MM.1S (cell line): ENCODE data around the gene GRM1.

Experiments used
- DNase-seq: peaks from one replicate; pipeline ENCODE4 v3.0.0-alpha.2; 2015
- H2AFZ ChIP-seq: fragments of 300-600 bp; sonication (generic); 2 replicates; pipeline ENCODE4 v1.6.0; 2016; ENCODE audit warnings: antibody characterized with exemption, low read length
- H3F3A ChIP-seq: fragments of 300-600 bp; sonication (generic); 2 replicates; pipeline ENCODE4 v1.6.1; 2016; ENCODE audit warnings: mild to moderate bottlenecking, antibody characterized with exemption, low read length, moderate library complexity, mixed read lengths; ENCODE audit not compliant: insufficient read depth
- H3K27ac ChIP-seq: fragments of 300-600 bp; sonication (generic); 2 replicates; pipeline ENCODE4 v1.5.1; 2016; ENCODE audit warnings: mild to moderate bottlenecking, low read length
- H3K27me3 ChIP-seq: fragments of 300-600 bp; sonication (generic); replicated peaks from 2 replicates; pipeline ENCODE4 v1.6.0; 2016; ENCODE audit warnings: low read length; ENCODE audit not compliant: insufficient read depth
- H3K36me3 ChIP-seq: fragments of 300-600 bp; sonication (generic); replicated peaks from 2 replicates; pipeline ENCODE4 v1.6.1; 2016; ENCODE audit warnings: mild to moderate bottlenecking, low read length, mixed read lengths; ENCODE audit not compliant: insufficient read depth
- H3K4me1 ChIP-seq: fragments of 300-600 bp; sonication (generic); 2 replicates; pipeline ENCODE4 v1.6.1; 2016; ENCODE audit warnings: low read length, mixed read lengths
- H3K4me2 ChIP-seq: fragments of 300-600 bp; sonication (generic); 2 replicates; pipeline ENCODE4 v1.6.0; 2016; ENCODE audit warnings: low read depth, low read length
- H3K4me3 ChIP-seq: fragments of 300-600 bp; sonication (generic); 2 replicates; pipeline ENCODE4 v1.5.1; 2016; ENCODE audit warnings: low read length, mixed read lengths
- H3K79me2 ChIP-seq: fragments of 300-600 bp; sonication (generic); 2 replicates; pipeline ENCODE4 v1.6.1; 2016; ENCODE audit warnings: mixed run types, low read length, mixed read lengths
- H3K9ac ChIP-seq: fragments of 300-600 bp; sonication (generic); 2 replicates; pipeline ENCODE4 v1.6.1; 2016; ENCODE audit warnings: low read length, mixed read lengths
- H3K9me2 ChIP-seq: fragments of 300-600 bp; sonication (generic); replicated peaks from 2 replicates; pipeline ENCODE4 v1.6.1; 2016; ENCODE audit warnings: mild to moderate bottlenecking, low read length, mixed read lengths; ENCODE audit not compliant: insufficient read depth
- H3K9me3 ChIP-seq: fragments of 300-600 bp; sonication (generic); replicated peaks from 2 replicates; pipeline ENCODE4 v1.6.1; 2016; ENCODE audit warnings: mild to moderate bottlenecking, low read length, mixed read lengths; ENCODE audit not compliant: insufficient read depth
- H4K20me1 ChIP-seq: fragments of 300-600 bp; sonication (generic); 2 replicates; pipeline ENCODE4 v1.6.1; 2016; ENCODE audit warnings: mild to moderate bottlenecking, low read length, moderate library complexity, mixed read lengths; ENCODE audit not compliant: insufficient read depth
- EZH2 ChIP-seq: fragments of 300-600 bp; sonication (generic); optimal IDR thresholded peaks from 2 replicates; pipeline ENCODE3; 2017; ENCODE audit warnings: low read depth, mild to moderate bottlenecking, antibody characterized with exemption, low read length, mixed read lengths
- EZH2phosphoT487 ChIP-seq: fragments of 300-600 bp; sonication (generic); IDR thresholded peaks from 2 replicates; pipeline ENCODE4 v1.6.1; 2018; ENCODE audit warnings: antibody characterized with exemption, low read length
- TF ChIP-seq, protein P1 (sequence below): fragments of 300-600 bp; sonication (generic); IDR thresholded peaks from 2 replicates; pipeline ENCODE4 v1.5.1; 2016; ENCODE audit warnings: antibody characterized with exemption, low read length, mixed read lengths

Gene GRM1

DNA sequence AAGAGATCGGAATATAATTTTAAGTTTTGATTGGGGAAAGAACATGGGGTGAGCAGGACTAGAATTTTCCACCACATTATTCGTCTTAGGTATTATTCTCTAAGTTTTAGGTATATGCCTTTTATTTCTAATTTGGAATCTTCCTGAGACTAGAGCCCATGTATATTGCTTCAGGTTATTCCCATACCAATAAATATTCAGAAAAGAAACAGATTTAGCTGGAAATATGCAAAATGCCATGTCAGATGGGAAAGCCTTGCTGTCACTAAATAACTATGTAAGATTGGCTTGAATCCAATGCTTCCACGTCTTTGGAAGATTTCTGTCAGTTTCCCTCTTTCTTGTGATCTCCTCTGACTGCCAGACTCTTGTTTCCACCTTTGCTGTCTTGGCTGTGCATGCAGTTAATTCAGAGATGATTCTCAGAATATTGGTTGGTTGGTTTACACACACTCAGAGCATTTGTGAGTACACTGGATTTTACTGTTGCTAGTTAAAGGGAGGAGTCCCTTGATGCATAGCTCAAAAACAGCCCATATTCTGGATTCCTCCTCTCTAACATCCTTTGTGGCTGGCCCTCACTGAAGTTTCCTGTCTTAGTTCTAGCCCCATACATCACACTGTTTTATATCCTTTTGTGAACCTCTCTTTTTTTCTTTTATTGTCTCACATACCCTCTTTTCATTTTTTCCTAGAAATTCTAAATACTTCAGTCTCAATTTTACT lies 64.3 kb downstream of the GRM1 start:
- no peak overlapping the region for H3K4me3 ChIP-seq
- no peaks in the 10 kb centered on the region for H3K79me2 ChIP-seq
- H3K27me3 ChIP-seq: no peaks in the 10 kb centered on the region
- no peaks in the 10 kb centered on the region for H3K9me2 ChIP-seq
- H4K20me1 ChIP-seq: no peaks in the 10 kb centered on the region
- no peaks in the 10 kb centered on the region for H3K4me1 ChIP-seq
- no peaks in the 10 kb centered on the region for H3F3A ChIP-seq
- DNase-seq: no peak
- H2AFZ ChIP-seq: no peak overlapping the region
- TF ChIP-seq EZH2phosphoT487 (no peak), EZH2 (no peak)
- TF ChIP-seq, protein P1, sequence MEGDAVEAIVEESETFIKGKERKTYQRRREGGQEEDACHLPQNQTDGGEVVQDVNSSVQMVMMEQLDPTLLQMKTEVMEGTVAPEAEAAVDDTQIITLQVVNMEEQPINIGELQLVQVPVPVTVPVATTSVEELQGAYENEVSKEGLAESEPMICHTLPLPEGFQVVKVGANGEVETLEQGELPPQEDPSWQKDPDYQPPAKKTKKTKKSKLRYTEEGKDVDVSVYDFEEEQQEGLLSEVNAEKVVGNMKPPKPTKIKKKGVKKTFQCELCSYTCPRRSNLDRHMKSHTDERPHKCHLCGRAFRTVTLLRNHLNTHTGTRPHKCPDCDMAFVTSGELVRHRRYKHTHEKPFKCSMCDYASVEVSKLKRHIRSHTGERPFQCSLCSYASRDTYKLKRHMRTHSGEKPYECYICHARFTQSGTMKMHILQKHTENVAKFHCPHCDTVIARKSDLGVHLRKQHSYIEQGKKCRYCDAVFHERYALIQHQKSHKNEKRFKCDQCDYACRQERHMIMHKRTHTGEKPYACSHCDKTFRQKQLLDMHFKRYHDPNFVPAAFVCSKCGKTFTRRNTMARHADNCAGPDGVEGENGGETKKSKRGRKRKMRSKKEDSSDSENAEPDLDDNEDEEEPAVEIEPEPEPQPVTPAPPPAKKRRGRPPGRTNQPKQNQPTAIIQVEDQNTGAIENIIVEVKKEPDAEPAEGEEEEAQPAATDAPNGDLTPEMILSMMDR: no peak
- H3K9ac ChIP-seq: no peak overlapping the region
- no peak overlapping the region for H3K27ac ChIP-seq
- H3K9me3 ChIP-seq: no peaks in the 10 kb centered on the region
- H3K4me2 ChIP-seq: no peak overlapping the region
- H3K36me3 ChIP-seq: no peaks in the 10 kb centered on the region

DNA sequence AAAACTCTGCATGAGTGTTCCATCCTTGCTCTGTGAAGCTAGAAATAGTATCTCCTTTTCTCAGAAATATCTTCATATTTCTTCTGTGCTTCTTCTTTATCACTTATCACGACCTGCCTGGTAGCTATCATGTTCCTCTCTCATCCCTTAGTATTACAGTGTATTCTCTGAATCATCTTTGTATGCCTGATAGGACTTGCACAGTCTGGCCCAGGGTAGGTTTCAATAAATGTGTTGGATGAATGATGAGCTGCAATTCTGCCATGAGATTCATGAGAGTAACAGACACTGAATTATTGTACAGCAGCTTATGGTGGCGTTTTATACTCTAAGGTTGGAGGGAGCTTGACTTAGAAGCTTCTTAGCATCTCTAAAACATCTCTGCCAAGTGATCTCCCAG lies 66.6 kb downstream of the GRM1 start:
- no peaks in the 10 kb centered on the region for H3K27me3 ChIP-seq
- no peak overlapping the region for H3K9ac ChIP-seq
- no peak overlapping the region for H3K4me3 ChIP-seq
- H3K27ac ChIP-seq: no peak overlapping the region
- DNase-seq: no peak
- no peaks in the 10 kb centered on the region for H3F3A ChIP-seq
- no peaks in the 10 kb centered on the region for H3K9me3 ChIP-seq
- TF ChIP-seq EZH2 (no peak), EZH2phosphoT487 (no peak)
- TF ChIP-seq, protein P1: no peak
- no peak overlapping the region for H2AFZ ChIP-seq
- no peaks in the 10 kb centered on the region for H4K20me1 ChIP-seq
- H3K36me3 ChIP-seq: no peaks in the 10 kb centered on the region
- H3K9me2 ChIP-seq: no peaks in the 10 kb centered on the region
- no peaks in the 10 kb centered on the region for H3K79me2 ChIP-seq
- no peaks in the 10 kb centered on the region for H3K4me1 ChIP-seq
- H3K4me2 ChIP-seq: no peak overlapping the region

DNA sequence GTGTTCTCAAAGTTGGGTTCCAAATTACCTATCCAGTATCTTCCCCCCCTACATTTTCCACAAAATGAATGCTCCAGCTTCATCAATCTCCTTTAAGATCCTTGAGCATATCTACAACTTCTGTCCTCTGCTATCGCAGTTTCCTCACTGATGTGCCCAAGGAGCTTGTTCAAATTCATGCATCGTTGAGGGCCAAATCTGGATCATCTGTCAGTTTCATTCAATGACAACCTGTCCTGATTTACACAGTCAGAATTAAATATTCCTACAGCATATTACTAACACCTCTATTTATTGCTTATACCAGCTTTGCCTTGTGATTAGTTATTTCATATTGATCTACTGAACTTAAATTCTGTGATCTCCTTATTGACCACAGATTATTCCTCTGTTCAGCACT lies 68.7 kb downstream of the GRM1 start:
- H4K20me1 ChIP-seq: no peaks in the 10 kb centered on the region
- H3K36me3 ChIP-seq: no peaks in the 10 kb centered on the region
- no peak overlapping the region for H3K4me2 ChIP-seq
- no peak overlapping the region for H3K4me3 ChIP-seq
- TF ChIP-seq, protein P1: no peak
- TF ChIP-seq EZH2: no peak
- TF ChIP-seq EZH2phosphoT487: no peak
- H3K27me3 ChIP-seq: no peaks in the 10 kb centered on the region
- no peaks in the 10 kb centered on the region for H3K4me1 ChIP-seq
- no peaks in the 10 kb centered on the region for H3K9me2 ChIP-seq
- no peaks in the 10 kb centered on the region for H3K79me2 ChIP-seq
- no peak overlapping the region for H2AFZ ChIP-seq
- no peak overlapping the region for H3K27ac ChIP-seq
- no peak for DNase-seq
- no peaks in the 10 kb centered on the region for H3K9me3 ChIP-seq
- H3K9ac ChIP-seq: no peak overlapping the region
- no peaks in the 10 kb centered on the region for H3F3A ChIP-seq
